GM18873 (cell line): ENCODE results near the gene CNNM4.

ENCODE experiments used
- ATAC-seq: cut with Tn5 transposase; IDR thresholded peaks from one replicate; pipeline ENCODE4 v1.9.1; 2021; ENCODE audit warnings: mild to moderate bottlenecking, moderate library complexity, moderate number of reproducible peaks; ENCODE audit not compliant: unreplicated experiment, low FRiP score

The CNNM4 gene

DNA sequence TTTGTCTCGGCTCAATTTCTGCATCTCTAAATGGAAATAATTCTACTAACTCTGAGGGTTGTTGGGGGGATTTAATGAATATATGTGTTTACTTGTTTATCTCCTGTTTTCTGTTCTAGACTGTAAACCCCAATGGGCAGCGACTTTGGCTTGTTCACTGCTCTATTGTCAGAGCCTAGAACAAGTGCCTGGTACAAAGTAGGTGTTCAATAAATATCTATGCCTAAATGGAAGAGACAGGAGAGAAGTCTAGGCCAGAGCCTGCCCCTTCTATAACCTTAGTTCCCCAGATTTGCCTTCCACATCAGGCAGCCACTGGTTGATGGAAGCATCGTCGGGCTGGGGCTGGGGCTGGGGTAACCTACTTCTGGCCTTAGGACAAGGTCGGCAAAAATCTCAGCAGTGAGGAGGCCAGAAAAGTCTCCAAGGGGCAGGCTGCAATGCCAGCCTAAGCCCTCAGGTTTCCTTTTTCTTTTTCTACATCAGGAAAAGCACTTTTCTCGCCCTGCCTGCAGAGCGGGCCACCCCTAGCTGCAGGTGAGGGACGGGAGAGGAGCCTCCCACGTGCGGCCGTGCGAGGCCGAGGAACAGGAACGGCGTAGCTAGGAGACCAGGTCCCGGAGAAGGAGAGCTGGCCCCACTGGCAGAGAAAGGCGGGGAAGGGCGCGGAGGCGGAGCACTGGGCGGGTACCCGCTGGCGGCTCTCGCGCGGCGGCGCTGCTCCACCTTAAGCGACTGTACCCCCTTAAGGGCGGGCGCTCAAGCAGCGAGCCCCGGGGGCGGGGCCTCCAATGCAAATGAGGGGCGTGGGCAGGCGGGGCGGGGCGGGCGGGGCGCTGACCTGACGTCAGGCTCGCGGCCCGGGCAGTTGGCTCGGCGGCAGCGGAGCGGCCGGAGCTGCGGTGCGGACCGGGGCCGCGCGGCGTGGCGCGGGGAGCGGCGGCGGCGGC lies at the start of gene CNNM4:
Gene CNNM4 (plus strand): TSS at position 867 of the 950 bp plus-strand sequence. CDS start 98 bp downstream, outside the sequence.
- peak; percentile 54 for ATAC-seq

DNA sequence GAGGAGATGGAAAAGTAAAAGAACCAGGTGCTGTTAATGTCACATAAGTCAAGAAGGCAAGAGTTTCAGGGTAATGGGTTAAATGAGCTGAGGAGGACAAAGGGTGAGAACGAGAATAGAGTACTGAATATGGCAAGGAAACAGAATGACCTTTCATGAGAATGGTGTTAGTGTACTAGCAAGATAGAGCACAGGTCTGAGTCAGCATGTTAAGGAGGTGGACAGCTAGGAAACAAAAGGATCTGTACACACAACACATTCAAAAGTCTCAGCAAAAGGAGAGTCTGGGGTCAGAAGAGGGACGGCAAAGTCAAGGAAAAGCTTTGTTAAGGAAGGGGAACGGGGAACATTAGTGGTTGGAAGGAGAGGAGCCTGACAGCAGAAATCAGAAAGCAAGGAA lies 49.7 kb upstream of the CNNM4 start:
- no peak for ATAC-seq

DNA sequence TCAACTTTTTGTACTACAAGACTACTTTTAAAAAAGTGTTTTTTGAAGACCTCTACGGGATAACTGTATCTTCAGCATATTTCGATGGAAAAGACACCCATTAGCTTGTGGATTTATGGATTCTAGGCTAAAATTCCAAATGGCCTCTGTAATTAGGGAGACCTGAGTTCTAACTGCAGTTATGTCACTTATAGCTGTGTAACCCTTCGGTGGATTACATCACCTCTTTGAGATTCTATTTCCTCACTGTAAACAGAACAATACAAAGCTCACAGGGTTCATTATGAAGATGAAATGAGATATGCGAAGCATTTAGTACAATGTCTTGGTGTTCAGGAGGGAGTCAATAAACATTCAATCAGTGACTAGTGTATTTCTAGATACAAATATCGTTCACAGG lies 45.0 kb upstream of the CNNM4 start:
- ATAC-seq, result no peak

DNA sequence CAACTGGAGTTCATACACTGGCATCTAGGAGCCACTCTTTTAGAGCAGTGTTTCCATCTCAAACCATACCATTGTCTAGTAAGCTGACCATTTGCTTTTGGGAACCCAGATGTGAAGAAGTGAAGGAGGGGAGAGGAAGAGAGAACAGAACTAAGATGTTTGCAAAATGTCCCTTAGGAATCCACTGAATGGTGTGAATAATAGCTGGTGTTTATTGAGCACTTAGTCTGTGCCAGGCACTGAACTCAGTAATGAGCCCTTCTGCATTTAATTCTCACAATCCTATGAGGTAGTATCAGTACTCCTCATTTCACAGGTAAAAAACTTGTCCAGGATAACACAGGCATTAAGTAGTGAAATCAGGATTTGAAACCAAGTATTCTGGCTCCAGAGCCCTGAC lies 44.3 kb upstream of the CNNM4 start:
- ATAC-seq, result no peak

DNA sequence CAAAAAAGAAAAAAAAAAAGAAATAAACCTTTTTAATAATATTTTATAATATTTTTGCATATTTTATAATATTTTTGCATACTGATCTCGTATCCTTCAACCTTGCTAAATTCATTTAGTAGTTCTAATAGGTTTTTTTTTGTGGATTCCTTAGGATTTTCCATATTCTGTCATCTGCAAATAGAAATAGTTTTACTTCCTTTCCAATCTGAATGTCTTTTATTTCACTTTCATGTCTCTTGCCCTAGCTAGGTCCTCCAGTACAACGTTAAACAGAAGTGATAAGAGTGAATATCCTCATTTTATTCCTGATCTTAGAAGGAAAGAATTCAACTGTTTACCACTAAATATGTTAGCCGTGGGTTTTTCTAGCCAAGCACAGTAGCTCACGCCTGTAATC lies 34.6 kb upstream of the CNNM4 start:
- ATAC-seq, result no peak

DNA sequence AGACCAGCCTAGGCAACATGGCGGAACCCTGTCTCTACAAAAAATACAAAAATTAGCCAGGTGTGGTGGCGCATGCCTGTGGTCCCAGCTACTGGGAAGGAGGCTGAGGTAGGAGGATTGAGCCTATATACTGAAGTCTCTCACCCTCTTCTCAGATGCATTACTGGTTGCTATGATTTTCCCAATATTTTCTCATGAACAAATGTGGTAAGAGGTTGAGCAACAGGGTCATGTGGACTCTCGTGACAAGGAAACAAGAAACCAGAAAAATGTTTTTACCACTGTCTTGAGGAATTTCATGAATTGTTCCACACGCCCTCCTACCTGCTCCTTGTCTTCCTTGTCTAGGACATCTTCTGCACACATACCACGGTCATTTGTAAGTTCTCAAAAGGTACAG lies 33.3 kb upstream of the CNNM4 start:
- ATAC-seq, result no peak

DNA sequence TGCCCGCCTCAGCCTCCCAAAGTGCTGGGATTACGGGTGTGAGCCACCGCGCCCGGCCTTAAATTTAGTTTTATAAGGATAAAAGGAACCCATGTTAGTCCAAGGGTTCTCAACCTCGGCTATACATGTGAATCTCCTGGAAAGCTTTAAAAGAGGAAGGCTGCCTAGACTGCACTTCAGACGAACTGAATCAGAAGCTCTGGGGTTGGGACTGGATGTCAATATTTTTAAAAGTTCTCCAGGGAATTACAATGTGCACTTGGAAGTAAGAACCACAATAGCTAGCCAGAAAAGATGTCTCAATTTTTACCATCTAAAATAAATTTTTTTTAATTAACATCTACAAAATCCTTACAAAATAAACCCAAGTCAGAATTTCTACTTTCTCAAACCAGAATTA lies 31.0 kb upstream of the CNNM4 start:
- no peak for ATAC-seq

DNA sequence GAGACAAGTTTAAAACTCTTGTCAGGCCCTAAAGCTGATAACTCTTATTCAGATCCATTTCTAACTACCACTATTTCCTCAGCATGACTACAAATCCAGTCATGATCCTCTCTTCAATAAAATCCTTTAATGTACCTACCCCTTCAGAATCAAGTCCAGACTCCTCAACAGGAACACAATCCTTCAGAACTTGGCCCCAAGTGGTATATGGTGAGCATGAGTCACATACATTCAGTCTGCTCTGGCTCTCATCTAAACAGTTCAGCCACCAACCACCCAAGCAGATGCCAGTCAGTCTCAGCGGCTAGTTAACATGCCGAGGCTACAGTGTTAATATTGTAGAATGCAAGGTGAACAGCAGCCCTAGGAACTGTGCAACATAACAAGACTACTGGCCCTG lies 30.5 kb upstream of the CNNM4 start:
- ATAC-seq, result no peak

DNA sequence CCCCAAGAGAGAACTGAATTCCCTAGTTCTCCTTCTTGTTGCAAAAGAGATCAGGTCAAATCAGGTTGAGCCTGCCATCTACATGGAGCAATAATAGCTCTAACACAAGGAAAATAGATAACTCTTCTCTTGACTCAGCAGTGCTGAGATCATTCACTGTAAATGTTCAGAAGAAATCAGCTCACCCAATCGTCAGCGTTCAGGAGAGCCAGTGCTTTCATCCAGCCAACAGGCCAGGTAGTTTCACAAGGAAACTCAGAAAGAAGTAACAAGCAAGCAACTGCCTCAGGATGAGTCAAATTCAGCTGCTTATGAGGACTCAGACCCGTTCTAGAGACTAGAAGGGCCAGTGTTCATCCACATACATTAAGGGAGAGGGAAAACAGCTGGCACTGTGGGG lies 26.8 kb upstream of the CNNM4 start:
- ATAC-seq, result no peak

DNA sequence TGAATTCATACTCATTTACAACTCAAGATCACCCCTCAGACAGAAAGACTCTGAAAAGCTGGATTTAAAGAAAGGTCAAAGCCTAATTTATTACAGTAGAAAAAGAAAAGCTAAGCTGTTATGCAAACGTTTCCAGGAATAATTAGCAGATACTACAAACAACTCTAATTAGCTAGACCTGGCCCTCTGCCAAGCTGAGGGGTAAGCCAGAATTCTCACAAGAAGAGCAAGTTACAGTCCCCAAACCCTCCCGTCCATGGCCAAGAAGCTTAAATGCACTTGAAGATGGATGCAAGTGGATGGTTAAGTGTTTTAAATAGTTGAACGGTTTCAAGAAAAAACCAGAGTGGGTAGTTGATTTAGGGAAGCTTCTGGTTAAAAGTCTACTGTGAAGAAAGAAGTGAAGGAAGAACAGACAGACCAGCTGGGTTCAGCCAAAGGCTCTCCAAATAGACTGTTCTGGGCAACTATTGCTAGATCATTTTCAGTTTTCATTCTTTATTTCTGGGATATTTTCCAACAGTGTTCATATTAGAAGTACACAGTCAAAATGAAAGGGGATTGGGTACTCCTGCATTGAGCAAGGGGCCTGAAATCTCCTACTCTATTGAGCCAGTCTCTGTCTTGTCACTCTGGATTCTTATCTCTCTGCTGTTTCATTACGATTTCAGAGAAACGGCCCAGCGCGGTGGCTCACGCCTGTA lies 25.7 kb upstream of the CNNM4 start:
- no peak for ATAC-seq

DNA sequence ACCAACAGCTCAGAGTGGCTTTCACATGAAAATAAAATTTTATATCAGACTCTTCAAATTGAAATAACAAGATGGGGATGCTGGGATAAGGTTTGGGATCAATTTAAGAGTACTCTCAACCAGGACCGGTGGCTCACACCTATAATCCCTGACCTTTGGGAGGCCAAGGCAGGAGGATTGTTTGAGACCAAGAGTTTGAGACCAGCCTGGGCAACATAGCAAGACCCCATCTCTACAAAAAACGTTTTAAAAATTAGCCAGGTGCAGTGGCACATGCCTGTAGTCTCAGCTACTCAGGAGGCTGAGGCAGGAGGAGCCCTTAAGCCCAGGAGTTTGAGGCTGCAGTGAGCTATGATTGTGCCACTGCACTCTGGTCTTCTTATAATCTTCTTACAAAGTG lies 23.5 kb upstream of the CNNM4 start:
- no peak for ATAC-seq

DNA sequence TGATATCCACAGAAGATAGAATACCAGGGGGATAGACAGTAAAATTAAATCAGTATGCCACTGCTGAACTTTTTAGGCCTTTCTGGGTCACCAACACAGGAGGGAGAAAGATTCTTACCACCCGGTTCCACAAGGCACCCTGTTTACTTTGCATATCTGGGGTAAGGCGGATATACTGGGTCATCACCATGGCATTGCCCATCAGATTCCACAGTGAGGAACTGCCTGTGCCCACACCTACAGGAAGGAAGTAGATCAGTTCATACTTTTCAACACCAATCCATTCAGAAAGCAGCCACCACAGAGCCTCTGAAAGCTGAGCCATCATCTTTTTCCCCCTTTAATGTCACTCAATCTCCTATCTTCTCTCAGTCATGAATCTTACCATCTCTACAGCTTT lies 22.9 kb upstream of the CNNM4 start:
- no peak for ATAC-seq

DNA sequence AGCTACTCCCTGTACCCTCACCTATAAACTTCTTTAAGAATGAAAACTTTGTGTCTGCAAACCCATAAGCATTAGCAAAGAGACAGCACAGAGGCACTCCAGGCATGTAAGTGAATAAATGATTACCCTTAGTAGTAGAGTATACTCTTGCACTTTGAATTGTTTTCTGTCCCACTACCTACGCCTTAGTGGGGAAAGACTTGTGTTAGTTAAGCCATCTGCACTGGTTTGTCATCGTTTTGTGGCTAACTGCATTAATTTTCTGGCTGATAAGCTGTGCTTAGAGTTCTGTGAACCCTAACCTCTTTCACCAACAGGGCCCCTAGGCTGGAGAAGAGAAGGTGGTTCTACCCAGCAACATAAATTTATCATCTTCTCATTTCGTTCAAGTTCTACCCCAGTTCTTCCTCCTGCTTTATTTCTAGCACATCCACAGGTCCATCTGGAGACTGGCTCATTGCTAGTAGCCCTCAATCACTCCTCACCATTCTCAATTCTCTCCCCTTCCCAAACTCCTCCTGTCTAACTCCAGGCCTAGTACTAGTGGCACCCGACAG lies 21.5 kb upstream of the CNNM4 start:
- no peak for ATAC-seq

DNA sequence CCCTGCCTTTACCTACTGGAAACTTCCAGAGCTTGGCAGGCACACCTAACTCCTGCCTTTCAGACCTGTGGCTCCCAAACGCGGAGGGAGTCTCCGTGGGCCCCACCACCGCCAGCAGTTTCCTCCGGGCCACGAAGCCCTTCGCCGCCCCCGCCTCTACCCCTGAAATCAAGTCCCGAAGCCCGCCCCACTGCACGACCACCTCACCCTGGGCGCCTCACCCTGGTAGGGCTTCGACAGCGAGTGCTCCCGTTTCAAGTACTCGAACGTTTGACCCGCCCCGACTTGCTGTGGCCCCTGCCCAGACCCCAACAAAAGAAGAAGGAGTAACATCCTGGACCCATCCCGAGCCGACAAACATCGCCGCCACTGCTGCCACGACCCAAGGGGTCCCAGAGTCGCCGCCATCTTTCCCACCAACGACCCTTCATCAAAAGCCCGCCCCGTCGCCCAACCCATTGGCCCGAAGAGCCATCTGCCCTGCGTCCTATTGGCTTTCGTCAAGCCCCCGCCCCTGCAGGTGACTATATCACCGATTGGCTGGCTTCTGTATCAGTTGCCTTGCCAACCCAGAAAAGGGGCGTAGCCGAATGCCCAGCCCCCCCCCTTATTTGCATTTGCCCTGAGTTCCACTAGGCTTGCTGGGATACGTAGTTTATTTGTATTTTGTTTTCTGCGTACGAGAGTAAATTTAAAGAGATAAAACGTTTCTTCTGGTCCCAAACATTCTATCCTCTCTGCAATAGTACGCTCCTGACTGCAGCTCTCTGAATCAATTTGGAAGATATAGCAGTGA lies 20.9 kb upstream of the CNNM4 start, which contains the start of gene LMAN2L:
Gene LMAN2L (minus strand): TSS at position 432 of the 796 bp plus-strand sequence. CDS start 24 bp downstream, at position 408.
- peak; percentile 98 for ATAC-seq

DNA sequence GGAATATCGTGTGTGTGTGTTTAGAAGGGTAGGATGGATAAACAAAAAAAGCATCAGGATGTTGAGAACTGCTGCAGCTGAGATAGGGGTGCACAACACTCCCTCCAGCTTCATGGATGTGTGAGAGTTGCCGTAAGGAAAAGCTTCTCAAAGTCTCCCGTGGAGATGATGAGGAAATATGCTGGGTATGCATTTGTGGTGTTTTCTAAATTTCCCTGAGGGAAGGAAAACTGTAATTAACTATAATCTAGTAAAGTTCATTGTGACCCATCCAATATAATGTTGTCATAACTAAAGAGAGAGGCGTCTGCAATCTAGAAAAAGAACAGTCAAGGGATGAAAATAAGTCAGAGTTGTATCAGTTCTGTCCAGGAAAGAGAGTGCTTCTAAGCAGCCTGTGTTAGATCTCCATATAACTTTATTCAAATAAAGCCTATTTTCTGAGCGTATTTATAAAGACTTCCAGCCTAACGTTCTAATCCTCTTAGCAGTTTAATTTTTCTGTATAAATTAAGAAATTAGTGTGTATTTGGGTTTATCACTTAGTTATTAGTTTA lies 13.6 kb upstream of the CNNM4 start:
- no peak for ATAC-seq

DNA sequence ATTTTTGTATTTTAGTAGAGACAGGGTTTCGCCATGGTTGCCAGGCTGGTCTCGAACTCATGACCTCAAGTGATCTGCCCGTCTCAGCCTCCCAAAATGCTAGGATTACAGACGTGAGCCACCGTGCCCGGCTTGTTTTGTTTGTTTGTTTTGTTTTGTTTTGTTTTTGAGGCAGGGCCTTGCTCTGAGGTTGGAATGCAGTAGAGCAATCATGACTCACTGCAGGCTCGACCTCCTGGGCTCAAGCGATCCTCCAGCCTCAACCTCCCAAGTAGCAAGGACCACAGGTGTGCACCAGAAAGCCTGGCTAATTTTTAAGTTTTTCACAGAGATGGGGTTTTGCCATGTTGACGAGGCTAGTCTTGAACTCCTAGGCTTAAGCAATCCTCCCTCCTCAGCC lies 8.9 kb upstream of the CNNM4 start:
- no peak for ATAC-seq

DNA sequence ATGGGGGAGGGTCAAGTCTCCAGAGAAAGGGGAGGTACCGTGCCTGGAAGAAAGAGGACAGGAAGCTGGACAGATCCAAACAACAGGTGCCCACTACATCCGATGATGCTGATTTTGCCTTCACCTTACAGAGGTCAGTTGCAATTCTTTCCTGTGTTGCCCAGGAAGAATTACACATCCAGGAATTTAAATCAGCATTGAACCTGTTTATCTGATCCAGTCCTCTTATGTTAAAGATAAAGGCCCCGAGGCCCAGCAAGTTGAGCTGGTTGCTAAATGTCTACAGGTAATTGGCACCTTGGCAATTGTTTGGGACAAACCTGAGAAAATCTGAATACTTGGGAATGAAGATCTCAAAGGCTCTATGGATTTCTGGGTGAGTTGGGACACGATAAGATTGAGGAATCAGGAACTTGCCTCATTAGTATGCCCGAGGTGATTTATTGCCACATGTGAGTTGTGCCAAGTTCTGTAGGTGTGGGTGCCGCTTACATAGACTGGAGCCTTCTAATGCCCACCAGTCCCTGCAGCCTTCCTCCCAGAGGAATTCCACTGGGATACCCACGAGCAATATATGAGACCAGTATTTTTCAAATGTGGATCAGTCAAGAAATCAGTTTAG lies 6.9 kb upstream of the CNNM4 start:
- ATAC-seq, result no peak

DNA sequence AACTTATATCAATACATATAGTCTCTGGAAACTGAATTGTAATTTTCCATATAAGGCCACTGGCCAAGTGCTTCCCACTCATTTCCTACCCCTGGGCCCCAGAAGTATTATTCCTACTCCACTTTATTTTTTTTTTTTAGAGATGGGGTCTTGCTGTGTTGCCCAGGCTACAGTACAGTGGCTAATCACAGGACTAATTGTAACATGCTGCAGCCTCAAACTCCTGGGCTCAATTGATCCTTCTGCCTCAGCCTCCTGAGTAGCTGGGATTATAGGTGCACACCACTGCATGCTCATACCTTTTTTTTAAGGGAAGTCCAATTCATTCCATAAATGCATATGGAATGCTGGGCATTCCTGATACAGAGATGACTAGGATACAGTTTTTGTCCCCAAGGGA lies 6.4 kb upstream of the CNNM4 start:
- ATAC-seq, result no peak

DNA sequence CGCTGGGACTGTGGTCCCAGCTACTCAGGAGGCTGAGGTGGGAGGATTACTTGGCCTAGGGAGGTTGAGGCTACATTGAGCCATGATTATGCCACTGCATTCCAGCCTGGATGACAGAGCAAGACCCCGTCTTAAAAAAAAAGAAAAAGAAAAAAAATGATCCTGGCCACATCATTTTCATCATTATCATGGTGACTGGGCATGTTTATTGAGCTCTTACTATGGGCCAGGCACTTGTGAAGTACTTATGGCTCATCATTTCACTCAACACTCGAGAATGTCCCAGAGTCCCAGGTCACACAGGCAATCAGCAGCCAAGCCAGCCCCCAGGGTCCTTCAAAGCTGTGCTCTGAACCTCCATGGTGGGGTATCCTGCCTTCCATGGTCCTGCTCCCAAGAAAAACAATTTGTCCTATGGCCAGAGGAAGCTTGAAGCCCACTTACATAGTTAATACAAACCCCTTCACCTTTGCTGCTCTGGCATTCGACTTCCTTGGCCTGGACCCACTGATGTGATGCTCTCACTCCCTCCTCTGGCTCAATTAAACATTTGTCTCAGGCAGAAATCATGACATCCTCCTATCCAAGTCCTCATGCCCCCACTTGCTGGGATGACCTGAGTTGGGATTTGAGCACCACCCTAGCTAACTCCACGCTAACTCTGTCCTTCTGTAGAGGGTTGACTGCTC lies 3.8 kb upstream of the CNNM4 start:
- no peak for ATAC-seq
